Neutrophil (primary cell): ENCODE results near the gene WDR86.

ENCODE experiments used
- H3K27ac ChIP-seq: fragments of 200-600 bp; sonication (generic); 2 replicates; pipeline ENCODE4 v1.5.1; 2016; ENCODE audit warnings: mild to moderate bottlenecking, moderate library complexity
- H3K27me3 ChIP-seq: fragments of 200-600 bp; sonication (generic); 2 replicates; pipeline ENCODE4 v1.6.0; 2016; ENCODE audit warnings: mild to moderate bottlenecking
- H3K36me3 ChIP-seq: fragments of 200-600 bp; sonication (generic); 2 replicates; pipeline ENCODE4 v1.5.1; 2017
- H3K4me1 ChIP-seq, 2 experiments: fragments of 200-600 bp in 1 of 2; sonication (generic) in 1 of 2; 1 replicate in 1 of 2; 2 replicates in 1 of 2; pipeline versions ENCODE4 v1.5.1 to v1.6.1; 2013 to 2016; ENCODE audit warnings: low read depth in 1 of 2, low read length in 1 of 2, mild to moderate bottlenecking in 1 of 2, moderate library complexity in 1 of 2; ENCODE audit not compliant: control insufficient read depth in 1 of 2, insufficient read depth in 1 of 2
- H3K4me3 ChIP-seq, 2 experiments: fragments of 200-600 bp in 1 of 2; sonication (generic) in 1 of 2; 1 replicate in 1 of 2; 2 replicates in 1 of 2; pipeline ENCODE4 v1.5.1; 2013 to 2016; ENCODE audit warnings: low read depth in 1 of 2, low read length in 1 of 2, mild to moderate bottlenecking in 1 of 2, moderate library complexity in 1 of 2
- H3K9me3 ChIP-seq: fragments of 200-600 bp; sonication (generic); 2 replicates; pipeline ENCODE4 v1.5.1; 2016
- CTCF ChIP-seq: fragments of 200-600 bp; sonication (generic); IDR thresholded peaks from 2 replicates; pipeline ENCODE4 v1.5.1; 2016; ENCODE audit warnings: antibody characterized with exemption

Gene WDR86

GRCh38 chr7:151451156-151451555 is 41.3 kb upstream of the WDR86 start:
- H3K27ac ChIP-seq: no peak overlapping the region
- no peak for TF ChIP-seq CTCF
- no peaks in the 10 kb centered on the region for H3K9me3 ChIP-seq
- no peaks in the 10 kb centered on the region for H3K36me3 ChIP-seq
- H3K4me1 ChIP-seq: peaks cover 6 to 8% of the 10 kb centered on the region in 2 experiments
- H3K4me3 ChIP-seq: no peak overlapping the region
- H3K27me3 ChIP-seq: peaks cover 30% of the 10 kb centered on the region

GRCh38 chr7:151449990-151450389 is 40.2 kb upstream of the WDR86 start:
- no peak for TF ChIP-seq CTCF
- no peak overlapping the region for H3K27ac ChIP-seq
- H3K9me3 ChIP-seq: no peaks in the 10 kb centered on the region
- peaks cover 6 to 8% of the 10 kb centered on the region in 2 experiments for H3K4me1 ChIP-seq
- peaks cover 38% of the 10 kb centered on the region for H3K27me3 ChIP-seq
- no peak overlapping the region for H3K4me3 ChIP-seq
- H3K36me3 ChIP-seq: no peaks in the 10 kb centered on the region

GRCh38 chr7:151448261-151449252 is 38.7 kb upstream of the WDR86 start:
- peak overlapping the region; percentile 54 to 64 for H3K4me3 ChIP-seq
- no peaks in the 10 kb centered on the region for H3K9me3 ChIP-seq
- H3K4me1 ChIP-seq: peaks cover 6 to 8% of the 10 kb centered on the region in 2 experiments
- peak; percentile 56 for TF ChIP-seq CTCF
- peak overlapping the region; percentile 45 for H3K27ac ChIP-seq
- no peaks in the 10 kb centered on the region for H3K36me3 ChIP-seq
- H3K27me3 ChIP-seq: peaks cover 42% of the 10 kb centered on the region

- no peak for TF ChIP-seq CTCF
- Histone ChIP-seq H3K36me3 (no peaks in the 10 kb centered on the region), H3K4me3 (peak overlapping the region; percentile 54 to 64), H3K27me3 (peaks cover 42% of the 10 kb centered on the region), H3K4me1 (peaks cover 6 to 8% of the 10 kb centered on the region in 2 experiments), H3K27ac (no peak overlapping the region), H3K9me3 (no peaks in the 10 kb centered on the region)
These were observed 38.0 kb upstream of the WDR86 start for GRCh38 chr7:151447901-151448260.

- no peak for TF ChIP-seq CTCF
- Histone ChIP-seq H3K27me3 (peaks cover 42% of the 10 kb centered on the region), H3K36me3 (no peaks in the 10 kb centered on the region), H3K9me3 (no peaks in the 10 kb centered on the region), H3K27ac (no peak overlapping the region), H3K4me3 (no peak overlapping the region), H3K4me1 (peaks cover 6 to 8% of the 10 kb centered on the region in 2 experiments)
These were observed 37.5 kb upstream of the WDR86 start for GRCh38 chr7:151447312-151447711.
